GM18873 (cell line): ENCODE measurements around the gene HP1BP3.

Experiments used
- ATAC-seq: cut with Tn5 transposase; IDR thresholded peaks from one replicate; pipeline ENCODE4 v1.9.1; 2021; ENCODE audit warnings: mild to moderate bottlenecking, moderate library complexity, moderate number of reproducible peaks; ENCODE audit not compliant: unreplicated experiment, low FRiP score

The HP1BP3 gene

DNA sequence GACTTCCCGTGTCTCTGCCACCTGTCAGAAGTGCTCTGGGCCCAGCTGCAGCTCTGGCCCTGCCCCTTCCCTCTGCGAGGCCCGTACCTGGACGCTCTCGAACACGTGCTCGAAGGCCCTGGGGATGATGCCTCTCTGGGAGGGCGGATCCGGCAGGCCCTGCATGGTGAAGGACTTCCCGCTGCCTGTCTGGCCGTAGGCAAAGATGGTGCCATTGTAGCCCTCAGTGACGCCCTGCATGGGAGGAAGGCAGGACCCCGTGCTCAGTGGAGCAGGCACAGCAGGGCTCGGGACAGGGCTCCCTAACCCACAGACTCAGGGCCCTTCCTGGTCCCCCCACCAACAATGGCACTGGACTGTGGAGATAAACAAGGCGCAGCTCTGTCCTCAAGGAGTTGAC lies 71.7 kb downstream of the HP1BP3 start:
- ATAC-seq: no peak

DNA sequence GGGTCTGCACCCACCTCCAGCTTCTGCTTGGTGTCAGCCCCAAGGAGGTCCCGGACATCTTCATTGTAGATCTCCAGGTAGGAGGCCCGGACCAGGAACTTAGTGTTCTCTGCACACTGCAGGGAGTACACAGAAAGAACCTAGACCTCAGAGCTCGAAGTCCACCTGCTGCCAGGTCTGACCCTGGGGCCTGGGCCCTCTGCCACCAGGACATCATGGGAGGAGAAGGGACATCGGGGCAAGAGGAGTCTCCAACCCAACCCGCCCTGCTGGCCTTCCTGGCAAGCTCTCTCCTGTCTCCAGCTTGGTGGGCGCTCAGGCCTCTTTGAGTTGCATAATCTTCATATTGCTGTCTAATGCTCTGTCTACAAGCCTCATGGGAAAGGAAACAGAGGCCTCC lies 73.7 kb downstream of the HP1BP3 start:
- no peak for ATAC-seq

DNA sequence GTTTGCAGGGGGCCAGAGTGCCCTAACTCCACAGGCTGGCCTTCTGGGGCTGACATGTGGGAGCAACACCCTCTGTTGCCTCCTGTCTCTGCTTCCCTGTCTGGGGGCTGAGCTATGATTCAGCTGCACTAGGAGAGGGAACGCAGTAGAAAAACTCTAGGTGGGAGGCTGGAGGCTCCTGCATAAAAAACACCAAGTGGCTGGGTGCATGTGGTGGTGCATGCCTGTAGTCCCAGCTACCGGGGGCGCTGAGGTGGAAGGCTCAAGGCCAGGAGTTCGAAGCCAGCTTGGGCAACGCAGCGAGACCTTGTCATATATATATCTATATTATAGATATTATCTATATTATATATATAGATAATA lies 74.9 kb downstream of the HP1BP3 start:
- ATAC-seq: no peak

DNA sequence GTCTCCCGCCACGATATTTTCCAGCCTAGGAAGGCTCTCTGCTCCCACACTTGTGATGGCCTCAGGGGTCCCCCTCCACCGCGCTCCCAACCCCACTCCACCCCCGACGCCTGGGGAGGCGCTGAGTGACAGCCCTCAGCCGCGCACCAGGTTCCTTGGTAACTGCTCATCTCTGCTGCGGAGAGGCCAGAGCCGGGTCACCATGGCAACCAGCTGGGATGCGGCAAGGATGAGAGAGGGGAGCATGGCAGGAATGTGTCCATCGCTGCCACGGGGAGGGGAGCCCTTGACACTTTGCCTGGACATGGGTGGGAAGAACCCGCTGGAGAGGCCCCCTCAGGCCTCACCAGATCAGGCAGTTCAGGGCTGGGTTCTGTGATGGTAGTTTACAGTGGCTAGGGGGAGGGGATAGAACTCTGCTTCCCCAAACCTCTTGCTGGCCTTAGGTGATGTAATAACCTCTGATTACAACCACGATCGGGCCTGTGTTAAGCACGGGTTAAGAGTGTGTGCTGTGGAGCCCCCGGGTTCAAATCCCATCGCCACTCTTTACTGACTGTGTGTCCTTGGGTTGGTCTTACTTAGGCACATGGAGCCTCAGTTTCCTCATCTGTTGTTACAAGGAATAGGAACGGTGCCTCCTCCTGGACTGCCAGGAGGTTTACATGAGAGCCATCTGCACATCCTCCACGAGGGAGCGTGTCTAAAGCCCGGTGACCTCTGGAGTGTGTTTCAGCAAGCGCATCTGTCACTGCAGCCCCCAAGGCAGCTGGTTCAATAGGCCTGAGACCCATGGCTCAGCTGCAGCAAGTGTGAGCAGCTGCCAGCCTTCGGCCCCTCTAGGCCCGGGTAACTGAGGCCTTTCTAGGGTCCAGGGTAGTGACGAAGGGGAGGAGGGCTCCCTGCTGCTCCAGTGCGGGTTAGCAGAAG lies 75.6 kb downstream of the HP1BP3 start:
- no peak for ATAC-seq

DNA sequence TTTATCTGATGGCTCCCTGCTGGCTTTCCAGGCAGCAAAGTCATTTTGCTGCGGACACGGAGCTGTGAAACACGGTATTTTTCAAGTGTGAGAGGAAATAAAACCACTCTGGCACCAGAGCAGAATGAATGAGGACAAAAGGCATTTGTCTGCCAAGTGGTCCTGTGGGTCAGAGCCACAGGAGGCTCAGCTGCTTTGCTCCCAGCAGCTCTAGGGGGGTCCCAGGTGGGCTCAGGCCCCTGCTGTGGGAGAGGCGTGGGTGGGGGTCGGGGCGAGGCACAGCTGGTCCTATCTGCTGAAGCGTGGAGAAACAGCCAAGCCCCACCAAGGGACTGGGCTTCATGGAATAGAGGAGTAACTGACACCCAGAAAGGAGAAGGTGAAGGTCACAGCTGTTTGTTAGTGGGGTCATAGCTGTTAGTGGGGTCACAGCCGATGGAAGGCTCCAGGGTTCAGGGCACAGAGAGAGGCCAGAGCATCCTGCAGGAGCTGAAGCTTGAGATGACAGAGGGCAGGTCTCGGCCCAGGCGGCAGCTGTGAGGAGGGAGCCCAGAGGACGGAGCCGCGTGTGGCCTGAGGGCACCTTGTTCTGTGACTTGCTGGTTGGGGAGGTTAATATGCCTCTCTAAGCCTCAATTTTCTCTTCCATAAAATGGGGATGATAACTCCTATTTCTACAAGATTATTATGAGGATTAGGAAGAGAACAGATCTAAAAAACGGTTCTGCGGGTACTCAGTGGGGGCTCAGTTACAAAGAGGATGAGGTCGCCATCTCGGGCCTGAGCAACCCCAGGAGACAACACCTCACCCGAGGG lies 76.4 kb downstream of the HP1BP3 start:
- no peak for ATAC-seq

DNA sequence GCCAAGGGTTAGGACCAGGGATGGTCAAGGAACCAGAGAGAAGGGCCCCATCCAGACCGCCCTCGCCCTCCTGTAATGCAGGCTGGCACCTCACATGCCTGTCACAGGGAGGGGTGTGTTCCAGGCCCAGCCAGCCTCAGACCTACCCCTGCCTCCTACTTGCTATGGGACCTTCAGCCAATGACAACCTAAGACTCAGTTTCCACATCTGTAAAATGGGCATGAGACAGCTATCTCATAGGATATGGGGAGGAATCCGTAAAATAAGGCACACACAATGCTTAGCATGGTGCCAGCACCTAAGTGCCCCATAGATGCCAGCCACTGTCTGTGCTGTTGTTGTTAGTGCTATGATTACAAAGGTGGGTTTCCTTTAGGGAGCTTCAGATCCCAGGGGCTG lies 77.2 kb downstream of the HP1BP3 start:
- ATAC-seq: no peak

DNA sequence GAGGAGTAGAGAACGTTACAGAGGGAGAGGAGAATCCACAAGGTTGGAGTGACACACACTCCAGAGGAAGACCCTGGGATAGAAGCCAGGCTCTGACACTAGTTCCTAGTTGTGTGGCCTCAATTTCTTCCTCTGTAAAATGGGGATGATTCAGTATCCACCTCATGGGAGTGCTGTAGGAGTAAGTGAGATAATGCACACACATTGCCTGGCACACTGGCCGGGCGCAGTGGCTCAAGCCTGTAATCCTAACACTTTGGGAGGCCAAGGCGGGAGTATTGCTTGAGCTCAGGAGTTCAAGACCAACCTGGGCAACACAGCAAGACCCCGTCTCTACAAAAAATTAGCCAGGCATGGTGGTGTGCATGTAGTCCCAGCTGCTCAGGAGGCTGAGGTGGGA lies 78.2 kb downstream of the HP1BP3 start:
- ATAC-seq: no peak

DNA sequence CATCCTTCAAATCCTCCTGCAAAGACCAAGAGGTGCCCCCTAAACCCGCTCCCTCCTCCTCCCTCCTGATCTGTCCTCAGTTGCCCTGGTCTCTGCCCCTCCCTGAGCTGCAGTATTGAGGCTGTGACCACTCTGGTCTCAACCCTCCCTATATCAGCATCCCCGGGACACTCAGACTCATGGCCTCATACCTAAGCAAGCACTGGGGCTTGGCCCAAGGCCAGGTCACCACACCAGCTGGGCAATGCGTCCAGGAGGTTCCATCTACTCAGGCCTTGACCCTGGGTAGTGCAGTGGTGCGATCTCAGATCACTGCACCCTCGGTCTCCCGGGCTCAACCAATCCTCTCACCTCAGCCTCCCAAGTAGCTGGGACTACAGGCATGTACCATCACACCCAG lies 79.0 kb downstream of the HP1BP3 start:
- ATAC-seq: no peak

DNA sequence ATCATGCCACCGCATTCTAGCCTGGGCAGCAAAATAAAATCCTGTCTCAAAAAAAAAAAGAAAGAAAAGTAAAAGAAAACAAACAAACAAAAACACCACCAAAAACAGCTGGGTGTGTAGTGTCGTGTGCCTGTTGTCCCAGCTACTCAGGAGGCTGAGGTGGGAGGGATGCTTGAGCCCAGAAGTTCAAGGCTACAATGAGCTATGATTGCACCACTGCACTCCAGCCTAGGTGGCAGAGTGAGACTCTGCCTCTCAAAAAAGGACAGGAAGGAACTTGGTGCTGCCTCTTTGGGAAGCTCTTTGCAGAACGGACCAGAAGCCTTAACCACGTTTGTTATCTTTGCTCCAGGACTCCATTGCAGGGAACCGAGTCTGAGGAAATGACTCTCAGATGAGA lies 80.3 kb downstream of the HP1BP3 start:
- ATAC-seq: no peak

DNA sequence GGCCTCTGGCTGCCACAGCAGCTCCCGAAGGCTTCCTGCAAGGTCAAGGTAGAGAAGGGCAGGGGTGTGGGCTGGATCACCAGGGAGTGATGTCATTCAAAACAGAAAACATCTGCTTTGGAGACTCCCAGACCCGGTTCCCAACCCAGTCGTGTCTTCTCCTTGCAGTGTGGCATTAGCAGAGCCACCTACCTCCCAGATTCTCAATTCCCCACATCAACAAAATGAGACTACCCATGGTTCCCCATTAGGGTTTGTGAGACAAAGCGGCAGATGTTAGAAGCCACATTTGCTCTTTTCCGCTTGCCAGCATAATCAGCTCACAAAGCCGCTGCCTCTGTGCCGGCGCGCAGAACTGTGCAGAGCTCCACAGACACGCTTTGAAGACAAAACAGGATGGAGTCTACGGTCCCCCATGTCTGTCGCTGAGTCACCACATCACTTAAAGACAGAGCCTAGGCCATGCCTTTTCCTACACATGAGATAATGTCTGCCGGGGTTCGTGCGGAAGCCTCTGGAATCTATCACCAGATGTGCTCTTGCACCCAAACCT lies 81.8 kb downstream of the HP1BP3 start:
- no peak for ATAC-seq

DNA sequence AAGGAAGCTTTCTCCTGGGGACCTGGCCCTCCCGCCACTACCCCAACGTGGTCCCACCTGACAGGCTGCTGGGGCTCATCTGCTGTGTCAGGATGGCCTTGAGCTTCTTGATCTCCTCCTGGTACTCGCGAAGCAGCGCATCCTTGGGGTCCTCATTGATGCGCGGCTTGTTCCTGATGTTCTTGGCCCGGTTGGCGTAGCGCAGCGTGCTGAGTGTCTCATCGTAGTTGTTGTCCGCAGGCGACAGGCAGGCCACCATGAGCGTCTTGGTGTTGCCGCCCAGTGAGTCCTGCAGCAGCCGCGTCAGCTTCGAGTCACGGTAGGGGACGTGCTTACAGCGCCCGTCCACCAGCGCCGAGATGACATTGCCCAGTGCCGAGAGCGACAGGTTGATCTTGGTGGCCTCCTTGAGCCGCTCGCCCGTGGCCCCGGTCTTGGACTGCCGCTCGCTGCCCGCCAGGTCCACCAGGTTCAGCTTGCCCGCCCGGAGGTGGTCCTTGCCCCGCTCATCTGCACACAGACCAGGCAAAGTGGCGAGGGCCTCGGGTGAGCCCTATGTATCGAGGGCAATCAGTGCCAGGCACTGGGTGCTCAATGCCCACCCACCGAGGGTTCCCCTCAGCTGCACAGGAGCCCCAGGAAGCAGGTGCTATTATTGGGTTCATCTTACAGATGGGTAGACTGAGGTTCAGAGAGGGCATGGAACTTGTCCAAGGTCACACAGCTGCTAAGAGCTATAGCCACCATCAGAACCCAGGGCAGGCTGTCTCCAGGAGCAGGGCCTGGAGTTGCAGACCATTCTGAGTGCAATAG lies 82.5 kb downstream of the HP1BP3 start:
- ATAC-seq: no peak

DNA sequence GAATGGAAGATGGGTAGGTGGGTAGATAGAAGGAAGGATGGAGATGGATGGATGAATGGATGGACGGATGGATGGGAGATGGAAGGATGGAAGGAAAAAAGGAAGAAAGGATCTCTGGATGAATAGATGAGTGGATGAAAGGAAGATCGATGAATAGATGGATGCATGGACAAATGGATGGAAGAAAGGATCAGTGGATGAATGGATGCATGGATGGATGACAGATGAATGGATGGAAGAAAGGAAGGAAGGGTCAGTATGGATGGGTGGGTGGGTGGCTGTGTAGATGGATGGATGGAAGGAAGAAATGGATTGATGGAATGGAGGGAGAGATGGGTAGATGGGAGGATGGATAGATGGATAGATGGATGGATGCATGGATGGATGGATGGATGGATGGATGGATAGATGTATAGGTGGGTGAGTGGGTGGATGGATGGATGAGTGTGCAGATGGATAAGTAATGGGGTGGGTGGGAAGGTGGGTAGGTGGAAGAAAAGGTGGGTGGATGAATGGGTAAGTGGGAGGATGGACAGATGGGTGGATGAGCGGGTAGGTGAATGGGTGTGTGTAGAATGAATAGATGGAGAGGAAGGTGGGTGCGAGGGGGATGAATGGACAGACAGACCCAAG lies 83.9 kb downstream of the HP1BP3 start:
- no peak for ATAC-seq

DNA sequence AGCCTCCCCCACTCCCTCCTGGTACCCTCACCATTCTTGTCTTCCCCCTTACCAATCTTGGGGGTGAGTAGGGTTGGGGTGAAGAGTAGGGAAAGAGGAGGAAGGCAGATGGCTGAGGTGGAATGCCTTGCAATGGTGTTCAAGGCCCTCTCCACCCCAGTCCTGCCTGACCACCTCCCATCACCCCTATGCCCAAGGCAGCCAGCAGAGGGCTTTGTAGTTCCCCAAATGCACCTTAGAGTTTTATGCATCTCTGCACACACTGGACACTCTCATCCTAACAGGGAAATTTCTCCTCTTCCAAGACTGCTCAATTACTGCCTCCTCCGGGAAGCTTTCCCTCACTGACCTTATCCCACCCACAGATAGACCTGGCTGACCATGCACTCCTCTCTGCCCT lies 84.7 kb downstream of the HP1BP3 start:
- no peak for ATAC-seq

DNA sequence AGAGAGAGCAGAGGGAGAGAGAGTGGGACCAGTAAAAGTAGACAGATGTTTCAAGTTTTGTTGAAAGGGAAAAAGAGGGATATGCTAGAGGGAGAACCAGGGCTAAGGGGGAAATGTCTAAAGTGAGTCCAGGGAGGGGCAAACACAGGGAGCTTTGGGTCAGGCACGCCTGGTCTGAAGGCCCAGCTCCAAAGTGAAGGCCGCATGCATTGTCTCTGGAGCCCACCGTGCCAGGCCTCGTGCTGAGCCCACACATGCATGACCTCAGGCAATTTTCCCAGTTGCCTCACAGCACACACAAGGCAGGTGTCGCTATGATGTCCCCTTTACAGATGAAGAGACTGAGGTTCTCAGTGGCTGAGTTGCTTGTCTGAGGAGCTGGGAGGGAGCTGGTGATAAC lies 85.3 kb downstream of the HP1BP3 start:
- ATAC-seq: no peak

DNA sequence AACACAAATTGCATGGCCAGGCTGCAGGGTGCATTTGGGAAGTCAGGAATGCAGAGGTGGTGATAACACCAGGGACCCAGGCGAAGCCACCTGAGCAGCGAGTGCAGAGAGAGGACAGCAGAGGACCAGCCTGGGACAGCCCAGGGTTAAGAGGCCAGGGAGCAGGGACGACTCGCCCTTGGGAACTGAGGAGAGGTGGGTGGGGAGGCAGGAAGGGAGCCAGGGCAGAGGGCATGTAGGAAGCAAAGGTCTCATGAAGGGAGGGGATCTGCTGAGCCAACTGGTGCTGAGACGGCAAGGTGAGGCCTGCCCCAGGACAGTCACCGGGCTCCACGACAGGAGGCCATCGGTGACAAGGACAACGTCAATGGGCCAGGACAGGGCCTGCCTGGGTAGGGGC lies 85.7 kb downstream of the HP1BP3 start:
- ATAC-seq: no peak

DNA sequence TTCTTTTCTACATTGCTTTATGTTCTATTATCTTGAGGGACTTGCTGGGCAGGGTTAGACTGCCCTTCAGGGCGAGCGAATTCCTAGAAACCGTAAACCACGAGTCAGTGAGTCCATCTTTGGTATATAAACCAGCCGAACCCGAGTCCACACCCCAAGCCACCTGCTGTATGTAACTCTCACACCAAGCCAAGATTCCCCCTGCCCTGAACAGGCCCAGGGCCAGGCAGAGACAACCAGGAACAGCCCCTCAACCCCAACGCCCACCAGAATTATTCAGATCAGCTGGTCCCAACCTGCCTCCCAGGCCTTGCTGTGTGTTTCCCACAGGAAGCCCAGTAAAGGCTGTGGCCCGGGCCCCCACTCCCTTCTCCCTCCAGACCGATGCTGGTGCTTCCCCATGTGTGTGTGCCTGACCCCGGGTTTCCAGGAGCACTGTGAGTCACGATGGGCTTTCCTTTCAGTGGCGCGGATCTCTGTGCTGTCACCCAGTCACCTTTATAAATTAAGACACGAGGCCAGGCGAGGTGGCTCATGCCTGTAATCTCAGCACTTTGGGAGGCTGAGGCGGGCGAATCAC lies 86.4 kb downstream of the HP1BP3 start:
- no peak for ATAC-seq

DNA sequence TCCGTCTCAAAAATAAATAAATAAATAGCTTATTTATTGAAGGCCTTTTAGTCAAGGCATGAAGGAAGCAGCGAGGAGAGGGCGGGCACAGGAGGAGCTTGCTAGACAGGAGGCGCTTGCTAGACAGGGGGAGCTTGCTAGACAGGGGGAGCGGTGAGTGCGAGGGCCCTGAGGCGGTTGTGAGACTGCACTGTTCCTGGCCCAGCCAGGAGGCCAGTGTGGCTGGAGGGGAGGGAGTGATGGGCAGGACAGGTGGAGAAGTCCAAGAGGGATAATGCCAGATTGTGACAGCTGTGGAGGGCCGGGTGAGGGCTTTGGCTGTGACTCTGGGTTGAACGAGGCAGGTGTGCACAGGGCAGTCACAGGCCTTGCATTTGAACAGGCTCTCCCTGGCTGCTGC lies 87.5 kb downstream of the HP1BP3 start:
- no peak for ATAC-seq

DNA sequence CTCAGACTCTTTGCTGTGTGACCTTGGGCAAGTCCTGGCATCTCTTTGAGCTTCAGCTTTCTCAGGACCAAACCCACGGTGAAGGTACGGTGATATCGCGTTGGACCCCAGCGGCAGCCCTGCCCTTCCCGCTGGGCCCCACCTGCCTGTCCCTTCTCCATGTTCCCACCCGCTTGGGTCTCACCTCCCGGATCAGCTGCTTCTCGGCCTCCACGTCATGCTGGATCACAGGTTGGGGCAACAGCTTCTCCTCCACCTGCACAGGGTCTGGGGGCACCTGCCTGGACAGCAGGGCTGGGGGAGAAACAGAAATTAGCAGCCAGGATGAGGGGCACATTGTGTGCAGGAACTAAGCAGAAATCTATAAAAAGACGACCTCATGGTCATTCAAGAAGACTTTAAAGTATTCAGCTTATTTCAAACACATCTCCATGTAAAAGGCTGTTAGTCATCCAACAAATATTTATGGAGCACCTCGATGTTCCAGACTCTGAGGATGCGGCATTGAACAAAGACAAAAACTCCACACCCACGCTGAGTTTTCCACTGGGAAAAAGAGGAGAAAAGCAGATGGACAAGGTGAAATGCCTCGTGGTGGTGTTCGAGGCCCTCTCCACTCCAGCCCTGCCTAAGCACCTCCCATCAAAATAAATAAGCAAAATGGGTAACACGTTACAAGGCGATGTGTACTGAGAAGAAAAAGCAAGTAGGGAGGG lies 88.8 kb downstream of the HP1BP3 start:
- ATAC-seq: no peak

DNA sequence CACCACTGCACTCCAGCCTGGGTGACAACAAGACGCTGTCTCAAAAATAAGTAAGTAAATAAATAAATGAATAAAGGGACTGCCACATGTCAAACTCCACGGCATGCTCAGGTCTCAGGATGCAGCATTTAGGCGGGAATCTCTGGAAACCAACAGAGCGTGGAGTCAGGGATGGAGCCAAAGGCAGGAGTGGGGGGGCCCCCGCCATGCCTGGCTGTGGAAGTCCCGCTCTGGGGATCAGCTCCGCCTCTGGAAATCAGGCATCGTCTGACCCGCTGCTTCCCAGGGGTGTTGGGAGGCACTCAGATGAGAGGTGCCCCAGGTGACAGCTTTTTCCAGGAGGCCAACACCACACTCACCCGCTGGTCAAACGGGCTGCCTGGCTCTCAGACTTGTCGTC lies 89.5 kb downstream of the HP1BP3 start:
- ATAC-seq: no peak
